ENCODE results near the gene PLD5. TPM values are rescaled to one million over a fixed set of nuclear protein-coding genes. Genes with fewer than 3 reads are reported as not detected.

The PLD5 gene
- total and polyA plus RNA-seq, 2 donors (not counting 3 experiments of a cell fraction or from before 2014, with no cell fraction given) = not detected

GRCh38 chr1:242240691-242241090 lies 283.8 kb downstream of the PLD5 start:
- H2AFZ ChIP-seq (ENCODE audit: low read depth, low read length) = no peak overlapping the region
- no peaks in the 10 kb centered on the region for H3K79me2 ChIP-seq (ENCODE audit: control insufficient read depth, insufficient read depth, low read length)
- no peak overlapping the region for H3K4me2 ChIP-seq (ENCODE audit: insufficient read depth, low read length)
- TF ChIP-seq POLR2A (IDR thresholded peaks at IDR 0.05; ENCODE audit: low read depth, low read length) (no peak), JUN (IDR thresholded peaks at IDR 0.05; ENCODE audit: borderline replicate concordance, insufficient read depth, insufficient read length, low read depth) (no peak), GATA2 (IDR thresholded peaks at IDR 0.05; ENCODE audit: insufficient read depth, insufficient read length, low read depth, low read length) (no peak), MYC (IDR thresholded peaks at IDR 0.05; ENCODE audit: low read depth, low read length) (no peak), POLR2AphosphoS5 (IDR thresholded peaks at IDR 0.05; ENCODE audit: insufficient read depth, low read depth, low read length) (no peak)
- peaks cover 2% of the 10 kb centered on the region for H3K9me3 ChIP-seq (replicated peaks; ENCODE audit: control insufficient read depth, insufficient read depth, low read length)
- no peaks in the 10 kb centered on the region for H3K27me3 ChIP-seq (ENCODE audit: control insufficient read depth in 2 of 2, insufficient read depth in 2 of 2, low read length in 2 of 2)
- no peak overlapping the region for H3K9ac ChIP-seq (replicated peaks; ENCODE audit: extremely low read depth, insufficient read depth, low read length)
- no peak for FAIRE-seq
- no peaks in the 10 kb centered on the region for H3K36me3 ChIP-seq (ENCODE audit: control insufficient read depth in 2 of 2, extremely low read depth in 1 of 2, insufficient read depth in 2 of 2, low read length in 2 of 2)
- BruUV-seq (replicated peaks) = no TSS peak
- no peaks in the 10 kb centered on the region for H3K4me1 ChIP-seq (ENCODE audit: control insufficient read depth, extremely low read depth, insufficient read depth, low read length)
- H4K20me1 ChIP-seq (replicated peaks; ENCODE audit: control insufficient read depth, extremely low read depth, insufficient read depth, low read length) = no peaks in the 10 kb centered on the region
- no peaks in the 10 kb centered on the region for H3K9me1 ChIP-seq (replicated peaks; ENCODE audit: control insufficient read depth, extremely low read depth, insufficient read depth, low read length)
- ChIA-PET CTCF (no interaction called here), POLR2A (no interaction called here)
- H3K4me3 ChIP-seq (replicated peaks in 1 of 3; ENCODE audit: insufficient read depth in 1 of 3, low read depth in 1 of 3, low read length in 3 of 3) = no peak overlapping the region
- dilution Hi-C loops (cut with MboI; ENCODE audit: extremely low pct_ligation_motif_present, low sequenced_read_pairs) (no loop called here), intact Hi-C loops (cut with micrococcal nuclease) (no loop called here)
- no peak overlapping the region for H3K27ac ChIP-seq (ENCODE audit: insufficient read depth, low read depth, low read length)
- no peak for DNase-seq (ENCODE audit: low read depth, low spot score)

GRCh38 chr1:242240077-242240476 lies 284.4 kb downstream of the PLD5 start:
- Histone ChIP-seq H3K27ac (ENCODE audit: insufficient read depth, low read depth, low read length) (no peak overlapping the region), H3K9ac (replicated peaks; ENCODE audit: extremely low read depth, insufficient read depth, low read length) (no peak overlapping the region), H3K4me3 (replicated peaks in 1 of 3; ENCODE audit: insufficient read depth in 1 of 3, low read depth in 1 of 3, low read length in 3 of 3) (no peak overlapping the region), H3K79me2 (ENCODE audit: control insufficient read depth, insufficient read depth, low read length) (no peaks in the 10 kb centered on the region), H3K9me3 (replicated peaks; ENCODE audit: control insufficient read depth, insufficient read depth, low read length) (peaks cover 2% of the 10 kb centered on the region), H3K9me1 (replicated peaks; ENCODE audit: control insufficient read depth, extremely low read depth, insufficient read depth, low read length) (no peaks in the 10 kb centered on the region), H3K27me3 (ENCODE audit: control insufficient read depth in 2 of 2, insufficient read depth in 2 of 2, low read length in 2 of 2) (no peaks in the 10 kb centered on the region), H3K4me1 (ENCODE audit: control insufficient read depth, extremely low read depth, insufficient read depth, low read length) (no peaks in the 10 kb centered on the region), H4K20me1 (replicated peaks; ENCODE audit: control insufficient read depth, extremely low read depth, insufficient read depth, low read length) (no peaks in the 10 kb centered on the region), H3K36me3 (ENCODE audit: control insufficient read depth in 2 of 2, extremely low read depth in 1 of 2, insufficient read depth in 2 of 2, low read length in 2 of 2) (no peaks in the 10 kb centered on the region), H2AFZ (ENCODE audit: low read depth, low read length) (no peak overlapping the region), H3K4me2 (ENCODE audit: insufficient read depth, low read length) (no peak overlapping the region)
- dilution Hi-C loops (cut with MboI; ENCODE audit: extremely low pct_ligation_motif_present, low sequenced_read_pairs) = no loop called here
- no peak for DNase-seq (ENCODE audit: low read depth, low spot score)
- BruUV-seq (replicated peaks) = no TSS peak
- TF ChIP-seq POLR2A (IDR thresholded peaks at IDR 0.05; ENCODE audit: low read depth, low read length) (no peak), MAX (IDR thresholded peaks at IDR 0.05; ENCODE audit: insufficient read depth, insufficient read length) (no peak), MYC (IDR thresholded peaks at IDR 0.05; ENCODE audit: low read depth, low read length) (no peak), FOS (IDR thresholded peaks at IDR 0.05; ENCODE audit: borderline replicate concordance, insufficient read depth, low read length) (no peak), JUN (IDR thresholded peaks at IDR 0.05; ENCODE audit: borderline replicate concordance, insufficient read depth, insufficient read length, low read depth) (no peak), GATA2 (IDR thresholded peaks at IDR 0.05; ENCODE audit: insufficient read depth, insufficient read length, low read depth, low read length) (no peak), CTCF (IDR thresholded peaks at IDR 0.05; ENCODE audit: extremely low read depth in 1 of 2, insufficient read depth in 1 of 2, low read depth in 1 of 2, low read length in 2 of 2) (no peak)
- ChIA-PET CTCF (no interaction called here), POLR2A (no interaction called here)
- intact Hi-C loops (cut with micrococcal nuclease) = no loop called here
- no peak for FAIRE-seq

Measured in endothelial cell of umbilical vein (primary cell).